NCI-H524 (cell line): ENCODE data around the gene PRSS33.
A peak's percentile ranks its signal among the peaks of the same experiment; 100 is the strongest.

Experiments used
- DNase-seq, 2 experiments: peaks; one replicate each; lab custom pipeline; 2025; lab: John Stamatoyannopoulos, UW

The PRSS33 gene

GRCh38 chr16:2763173-2763572, 24.2 kb downstream of the PRSS33 start:
- DNase-seq: no peak

GRCh38 chr16:2762711-2763110, 24.6 kb downstream of the PRSS33 start:
- no peak for DNase-seq

GRCh38 chr16:2761886-2762583, 25.3 kb downstream of the PRSS33 start:
- no peak for DNase-seq

GRCh38 chr16:2761472-2761871, 25.9 kb downstream of the PRSS33 start:
- no peak for DNase-seq

- no peak for DNase-seq
Measured at GRCh38 chr16:2757344-2757743, 30.0 kb downstream of the PRSS33 start.

GRCh38 chr16:2756288-2757015, 30.9 kb downstream of the PRSS33 start:
- no peak for DNase-seq

GRCh38 chr16:2755158-2755557, 32.2 kb downstream of the PRSS33 start:
- no peak for DNase-seq

GRCh38 chr16:2753733-2754020, 33.7 kb downstream of the PRSS33 start:
- DNase-seq: no peak

GRCh38 chr16:2752850-2753732, 34.3 kb downstream of the PRSS33 start:
- DNase-seq: peak; percentile 78 to 82

- peak; percentile 94 to 97 for DNase-seq
Measured at GRCh38 chr16:2752035-2752849, 35.1 kb downstream of the PRSS33 start, which contains the start of gene SRRM2. Gene SRRM2 (plus strand): TSS chr16:2752638. CDS start chr16:2756365, 3,727 bp downstream.

- peak; percentile 80 to 84 for DNase-seq
Measured at GRCh38 chr16:2751577-2752034, 35.8 kb downstream of the PRSS33 start.

- no peak for DNase-seq
Measured at GRCh38 chr16:2749936-2750335, 37.4 kb downstream of the PRSS33 start.

GRCh38 chr16:2749476-2749875, 37.9 kb downstream of the PRSS33 start:
- DNase-seq: no peak

- DNase-seq: no peak
Measured at GRCh38 chr16:2748757-2749455, 38.5 kb downstream of the PRSS33 start.

GRCh38 chr16:2745961-2746360, 41.4 kb downstream of the PRSS33 start:
- no peak for DNase-seq

GRCh38 chr16:2745116-2745890, 42.1 kb downstream of the PRSS33 start:
- DNase-seq: no peak

- no peak for DNase-seq
Measured at GRCh38 chr16:2744711-2745110, 42.6 kb downstream of the PRSS33 start.

- DNase-seq: no peak
Measured at GRCh38 chr16:2743007-2743810, 44.2 kb downstream of the PRSS33 start.

- DNase-seq: no peak
Measured at GRCh38 chr16:2742323-2743006, 44.9 kb downstream of the PRSS33 start.
